Astrocyte of the spinal cord (primary cell): Measurements from ENCODE around the gene GCAT.

Experiments
- DNase-seq: peaks from one replicate; pipeline ENCODE4 v3.0.0; 2011; ENCODE audit warnings: low read depth, low spot score
- H3K4me3 ChIP-seq: 2 replicates; pipeline ENCODE4 v1.5.1; 2011; ENCODE audit warnings: low read depth, mild to moderate bottlenecking, low read length, moderate library complexity
- in situ Hi-C: cut with HindIII; loops from 2 replicates; pipeline ENCODE4 v1.10.0; 2017; ENCODE audit warnings: low sequenced_read_pairs
- TF ChIP-seq, protein P1 (sequence below): IDR thresholded peaks from 2 replicates; pipeline ENCODE4 v1.5.1; 2012; ENCODE audit warnings: low read depth, mild to moderate bottlenecking, low read length, inconsistent platforms

The GCAT gene

DNA sequence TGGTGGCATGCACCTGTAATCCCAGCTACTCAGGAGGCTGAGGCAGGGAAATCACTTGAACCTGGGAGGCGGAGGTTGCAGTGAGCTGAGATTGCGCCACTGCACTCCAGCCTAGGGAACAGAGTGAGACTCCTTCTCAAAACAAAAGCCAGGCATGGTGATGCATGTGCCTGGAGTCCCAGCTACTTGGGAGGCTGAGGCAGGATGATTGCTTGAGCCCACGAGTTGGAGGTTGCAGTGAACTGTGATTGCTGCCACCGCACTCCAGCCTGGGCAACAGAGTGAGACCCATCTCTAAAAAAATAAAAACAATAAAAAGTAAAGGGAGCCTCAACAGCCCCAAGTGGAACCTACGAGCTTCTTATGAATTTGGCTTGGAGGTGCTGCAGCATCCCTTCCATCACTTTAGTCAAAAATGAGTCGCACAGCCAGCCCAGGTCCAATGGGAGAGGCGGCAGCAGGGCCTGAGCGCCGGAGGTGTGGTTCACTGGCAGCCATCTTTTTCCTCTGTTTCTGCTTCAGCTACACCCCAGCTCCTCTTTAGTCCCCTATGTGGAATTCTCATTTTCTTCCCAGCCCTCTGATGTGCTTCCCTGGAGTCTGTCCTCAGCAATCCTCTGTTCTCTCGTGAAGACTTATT lies 29.2 kb upstream of the GCAT start:
- H3K4me3 ChIP-seq, result no peak overlapping the region
- in situ Hi-C loops, result no loop called here
- no peak for DNase-seq
- TF ChIP-seq, protein P1, sequence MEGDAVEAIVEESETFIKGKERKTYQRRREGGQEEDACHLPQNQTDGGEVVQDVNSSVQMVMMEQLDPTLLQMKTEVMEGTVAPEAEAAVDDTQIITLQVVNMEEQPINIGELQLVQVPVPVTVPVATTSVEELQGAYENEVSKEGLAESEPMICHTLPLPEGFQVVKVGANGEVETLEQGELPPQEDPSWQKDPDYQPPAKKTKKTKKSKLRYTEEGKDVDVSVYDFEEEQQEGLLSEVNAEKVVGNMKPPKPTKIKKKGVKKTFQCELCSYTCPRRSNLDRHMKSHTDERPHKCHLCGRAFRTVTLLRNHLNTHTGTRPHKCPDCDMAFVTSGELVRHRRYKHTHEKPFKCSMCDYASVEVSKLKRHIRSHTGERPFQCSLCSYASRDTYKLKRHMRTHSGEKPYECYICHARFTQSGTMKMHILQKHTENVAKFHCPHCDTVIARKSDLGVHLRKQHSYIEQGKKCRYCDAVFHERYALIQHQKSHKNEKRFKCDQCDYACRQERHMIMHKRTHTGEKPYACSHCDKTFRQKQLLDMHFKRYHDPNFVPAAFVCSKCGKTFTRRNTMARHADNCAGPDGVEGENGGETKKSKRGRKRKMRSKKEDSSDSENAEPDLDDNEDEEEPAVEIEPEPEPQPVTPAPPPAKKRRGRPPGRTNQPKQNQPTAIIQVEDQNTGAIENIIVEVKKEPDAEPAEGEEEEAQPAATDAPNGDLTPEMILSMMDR, result no peak

DNA sequence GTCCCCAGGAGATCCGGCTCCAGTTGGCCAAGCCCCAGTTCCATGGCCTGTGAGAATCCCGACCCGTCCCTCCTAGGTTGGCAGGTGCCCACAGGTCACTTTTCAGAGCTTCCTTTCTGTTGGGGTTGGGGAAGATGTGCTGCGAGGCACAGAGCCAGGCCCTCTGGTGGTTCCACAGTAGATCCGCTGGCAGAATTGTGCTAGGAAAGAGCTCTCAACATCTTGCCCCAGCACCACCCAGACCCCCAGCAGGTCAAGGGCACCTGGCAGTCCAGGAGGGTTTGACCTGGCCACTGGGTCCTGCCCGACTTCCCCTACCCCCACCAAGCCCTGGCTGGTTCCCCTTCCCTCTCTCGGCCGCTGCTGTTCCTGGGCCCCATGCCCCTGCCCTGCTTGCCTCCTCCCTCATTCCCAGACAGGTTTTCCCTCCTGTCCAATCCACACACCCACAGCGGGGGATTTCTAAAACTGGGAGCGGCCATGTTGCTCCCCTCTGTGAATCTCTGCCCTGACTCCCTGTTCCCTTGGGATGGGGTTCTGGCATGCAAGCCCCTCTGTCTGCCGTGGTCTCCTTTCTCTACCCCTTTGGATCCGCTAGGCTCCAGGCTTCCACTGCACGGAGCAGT lies 26.2 kb upstream of the GCAT start:
- H3K4me3 ChIP-seq, result no peak overlapping the region
- DNase-seq, result no peak
- TF ChIP-seq, protein P1, result peak; percentile 36
- in situ Hi-C loops, result no loop called here

DNA sequence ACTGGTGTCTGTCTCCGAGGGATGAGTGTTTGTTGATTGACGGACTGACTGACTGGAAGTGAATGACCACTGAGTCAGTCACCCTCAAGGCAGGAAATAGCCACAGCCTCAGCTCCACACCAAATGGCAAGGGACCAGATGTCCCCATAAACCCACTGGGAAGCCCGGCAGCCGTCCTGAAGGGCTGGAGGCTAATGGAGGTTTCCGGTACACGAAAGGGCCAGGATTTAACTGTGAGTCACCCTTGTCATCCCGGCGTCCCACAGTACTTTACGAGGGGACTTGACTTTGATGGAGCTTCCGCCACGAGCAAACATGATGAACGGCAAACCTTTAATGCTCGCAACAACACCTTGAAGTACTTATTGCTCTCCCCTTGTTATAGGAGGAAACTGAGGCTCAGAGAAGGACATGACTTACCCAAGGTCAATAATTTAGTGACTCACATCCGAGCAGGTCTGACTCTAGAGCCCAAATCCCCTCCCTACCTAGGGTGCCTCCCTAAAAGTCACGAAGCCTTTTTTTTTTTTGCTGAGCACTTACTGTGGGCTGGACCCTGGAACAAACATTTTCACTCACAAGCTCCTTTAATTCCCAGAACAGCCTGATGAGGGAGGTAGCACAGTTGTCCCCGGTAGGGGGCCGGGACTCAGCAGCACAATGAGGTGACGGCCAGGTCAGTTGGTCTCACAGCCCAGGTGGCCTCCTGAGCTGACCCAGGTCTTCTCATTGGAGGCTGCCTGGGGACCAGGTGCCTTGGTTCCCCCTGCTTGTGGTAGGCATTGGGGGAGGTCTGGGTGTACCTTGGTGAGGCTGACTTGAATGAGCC lies 25.2 kb upstream of the GCAT start:
- in situ Hi-C loops, result no loop called here
- H3K4me3 ChIP-seq, result no peak overlapping the region
- peak; percentile 15 for DNase-seq
- TF ChIP-seq, protein P1, result peak; percentile 7

DNA sequence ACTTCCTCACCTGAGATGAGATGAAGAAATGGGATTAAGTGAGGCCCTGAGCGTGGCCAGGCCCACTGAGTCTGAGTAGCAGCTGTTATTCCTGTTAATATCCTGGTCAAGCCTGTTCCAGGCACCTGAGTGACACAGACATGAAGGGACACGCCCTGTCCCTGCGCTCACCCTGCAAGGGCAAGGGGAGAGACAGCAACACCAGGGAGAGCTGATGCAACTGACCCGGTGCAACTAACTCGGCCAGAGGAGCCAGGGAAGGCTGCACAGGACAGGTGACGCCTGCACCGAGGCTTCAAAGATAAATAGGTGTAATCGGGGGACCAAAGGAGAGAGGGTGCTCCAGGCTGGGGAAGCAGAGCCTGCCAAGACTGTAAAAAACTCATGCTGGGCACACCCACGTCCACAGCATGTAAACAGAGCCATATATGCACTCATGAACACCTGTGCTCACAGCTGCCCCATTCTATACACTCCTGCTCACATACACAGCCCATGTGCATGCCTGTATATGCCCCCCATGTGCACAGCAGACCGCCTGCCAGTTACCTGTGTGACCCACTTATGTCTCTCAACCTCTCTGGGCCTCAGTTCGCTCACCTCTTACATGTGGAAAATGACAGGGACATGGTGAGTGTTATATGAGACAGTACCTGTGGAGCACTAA lies 22.8 kb upstream of the GCAT start:
- TF ChIP-seq, protein P1, result no peak
- no peak overlapping the region for H3K4me3 ChIP-seq
- in situ Hi-C loops, result no loop called here
- DNase-seq, result no peak

DNA sequence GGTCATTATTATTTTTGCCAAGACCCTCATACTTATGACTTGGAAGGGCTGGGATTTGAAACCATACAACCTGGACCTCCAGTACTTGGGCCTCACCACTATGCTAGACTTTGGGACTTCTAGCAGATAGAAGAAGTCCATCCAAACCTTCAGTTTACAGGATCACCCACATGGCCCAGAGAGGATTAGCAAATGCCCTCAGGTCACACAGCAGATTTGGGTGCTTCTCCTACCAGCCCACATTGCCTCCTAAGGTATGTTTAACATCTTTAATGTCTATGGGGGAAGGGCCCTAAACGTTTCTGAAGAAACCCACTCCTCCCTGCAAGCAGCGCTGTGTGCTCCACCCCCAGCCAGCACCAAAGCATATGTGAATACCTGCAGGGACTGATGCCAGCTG lies 17.5 kb upstream of the GCAT start:
- in situ Hi-C loops, result no loop called here

DNA sequence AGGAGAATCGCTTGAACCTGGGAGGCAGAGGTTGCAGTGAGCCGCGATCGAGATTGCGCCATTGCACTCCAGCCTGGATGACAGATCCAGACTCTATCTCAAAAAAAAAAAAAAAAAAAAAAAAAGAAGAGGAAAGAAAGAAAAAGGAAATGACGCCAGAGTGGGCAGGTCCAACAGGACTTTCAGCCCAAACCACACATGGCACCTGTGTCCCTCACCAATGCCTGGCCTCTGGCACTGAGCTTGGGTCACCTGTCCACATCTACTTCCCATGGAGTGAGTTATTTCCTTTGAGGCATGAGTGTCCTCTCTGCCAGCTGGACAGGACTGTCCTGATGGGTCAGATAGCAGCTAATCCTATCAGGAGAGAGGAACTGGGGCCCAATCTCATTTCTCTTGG lies 15.2 kb upstream of the GCAT start:
- no peak overlapping the region for H3K4me3 ChIP-seq
- no peak for DNase-seq
- in situ Hi-C loops, result no loop called here
- TF ChIP-seq, protein P1, result no peak

More for the DNA sequence above, 17.5 kb upstream of the GCAT start:
- no peak overlapping the region for H3K4me3 ChIP-seq
- TF ChIP-seq, protein P1, result no peak
- DNase-seq, result no peak
